ENCODE data around the gene GAS2L3.

The GAS2L3 gene

GRCh38 chr12:100579844-100580243 is 6.4 kb downstream of the GAS2L3 start:
- ATAC-seq (ENCODE audit: insufficient read depth, low read depth): no peak
- Histone ChIP-seq H4K20me1 (ENCODE audit: insufficient read depth, low read length) (no peaks in the 10 kb centered on the region), H3K4me1 (ENCODE audit: insufficient read depth, low read length) (no peaks in the 10 kb centered on the region), H3K36me3 (ENCODE audit: insufficient read depth, low read length) (no peaks in the 10 kb centered on the region), H3K4me3 (ENCODE audit: low read depth in 1 of 2, low read length in 2 of 2) (no peak overlapping the region), H3K4me2 (ENCODE audit: insufficient read depth, low read length) (no peak overlapping the region), H3K9ac (ENCODE audit: low read depth, low read length) (no peak overlapping the region), H2AFZ (ENCODE audit: low read depth, low read length) (no peak overlapping the region), H3K27ac (ENCODE audit: low read length) (no peak overlapping the region), H3K9me3 (ENCODE audit: insufficient read depth, low read length, severe bottlenecking) (no peaks in the 10 kb centered on the region), H3K27me3 (ENCODE audit: insufficient read depth, low read length, poor library complexity) (no peaks in the 10 kb centered on the region), H3K79me2 (ENCODE audit: insufficient read depth, low read length) (no peaks in the 10 kb centered on the region)
- TF ChIP-seq, protein P1, sequence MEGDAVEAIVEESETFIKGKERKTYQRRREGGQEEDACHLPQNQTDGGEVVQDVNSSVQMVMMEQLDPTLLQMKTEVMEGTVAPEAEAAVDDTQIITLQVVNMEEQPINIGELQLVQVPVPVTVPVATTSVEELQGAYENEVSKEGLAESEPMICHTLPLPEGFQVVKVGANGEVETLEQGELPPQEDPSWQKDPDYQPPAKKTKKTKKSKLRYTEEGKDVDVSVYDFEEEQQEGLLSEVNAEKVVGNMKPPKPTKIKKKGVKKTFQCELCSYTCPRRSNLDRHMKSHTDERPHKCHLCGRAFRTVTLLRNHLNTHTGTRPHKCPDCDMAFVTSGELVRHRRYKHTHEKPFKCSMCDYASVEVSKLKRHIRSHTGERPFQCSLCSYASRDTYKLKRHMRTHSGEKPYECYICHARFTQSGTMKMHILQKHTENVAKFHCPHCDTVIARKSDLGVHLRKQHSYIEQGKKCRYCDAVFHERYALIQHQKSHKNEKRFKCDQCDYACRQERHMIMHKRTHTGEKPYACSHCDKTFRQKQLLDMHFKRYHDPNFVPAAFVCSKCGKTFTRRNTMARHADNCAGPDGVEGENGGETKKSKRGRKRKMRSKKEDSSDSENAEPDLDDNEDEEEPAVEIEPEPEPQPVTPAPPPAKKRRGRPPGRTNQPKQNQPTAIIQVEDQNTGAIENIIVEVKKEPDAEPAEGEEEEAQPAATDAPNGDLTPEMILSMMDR (IDR thresholded peaks at IDR 0.05; ENCODE audit: borderline replicate concordance, extremely low read depth, low read length, poor library complexity, severe bottlenecking): no peak
- TF ChIP-seq EZH2 (IDR thresholded peaks at IDR 0.05; ENCODE audit: borderline replicate concordance, low read depth, low read length, severe bottlenecking): no peak
- DNase-seq: no peak

GRCh38 chr12:100584256-100584655 is 10.8 kb downstream of the GAS2L3 start:
- TF ChIP-seq EZH2 (IDR thresholded peaks at IDR 0.05; ENCODE audit: borderline replicate concordance, low read depth, low read length, severe bottlenecking): no peak
- TF ChIP-seq, protein P1 (IDR thresholded peaks at IDR 0.05; ENCODE audit: borderline replicate concordance, extremely low read depth, low read length, poor library complexity, severe bottlenecking): no peak
- Histone ChIP-seq H3K9ac (ENCODE audit: low read depth, low read length) (no peak overlapping the region), H4K20me1 (ENCODE audit: insufficient read depth, low read length) (no peaks in the 10 kb centered on the region), H3K4me1 (ENCODE audit: insufficient read depth, low read length) (no peaks in the 10 kb centered on the region), H3K27me3 (ENCODE audit: insufficient read depth, low read length, poor library complexity) (no peaks in the 10 kb centered on the region), H2AFZ (ENCODE audit: low read depth, low read length) (no peak overlapping the region), H3K27ac (ENCODE audit: low read length) (no peak overlapping the region), H3K79me2 (ENCODE audit: insufficient read depth, low read length) (no peaks in the 10 kb centered on the region), H3K4me3 (ENCODE audit: low read depth in 1 of 2, low read length in 2 of 2) (no peak overlapping the region), H3K36me3 (ENCODE audit: insufficient read depth, low read length) (no peaks in the 10 kb centered on the region), H3K4me2 (ENCODE audit: insufficient read depth, low read length) (no peak overlapping the region), H3K9me3 (ENCODE audit: insufficient read depth, low read length, severe bottlenecking) (no peaks in the 10 kb centered on the region)
- DNase-seq (no peak), ATAC-seq (ENCODE audit: insufficient read depth, low read depth) (no peak)

DNA sequence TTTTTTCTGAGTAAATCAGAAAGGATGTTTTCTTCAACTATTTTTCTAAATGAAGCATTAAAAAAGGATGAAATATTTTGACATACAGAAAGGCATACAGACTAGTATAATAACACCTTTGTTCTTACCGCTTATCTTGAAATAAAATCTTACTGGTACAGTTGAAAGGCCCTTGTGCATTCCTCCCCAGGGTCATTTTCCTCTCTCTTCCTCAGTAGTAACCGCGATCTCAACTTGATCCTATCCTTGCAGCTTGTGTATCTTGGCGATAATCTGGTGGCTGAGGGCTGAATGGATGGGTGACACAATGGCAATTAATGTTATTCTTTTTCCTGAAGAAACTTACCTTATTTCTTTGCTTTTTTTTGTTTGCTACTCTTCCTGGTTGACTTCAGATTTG is 18.5 kb downstream of the GAS2L3 start:
- ATAC-seq (ENCODE audit: insufficient read depth, low read depth): no peak
- DNase-seq: no peak
- Histone ChIP-seq H3K79me2 (ENCODE audit: insufficient read depth, low read length) (no peaks in the 10 kb centered on the region), H3K4me1 (ENCODE audit: insufficient read depth, low read length) (no peaks in the 10 kb centered on the region), H3K27ac (ENCODE audit: low read length) (no peak overlapping the region), H4K20me1 (ENCODE audit: insufficient read depth, low read length) (no peaks in the 10 kb centered on the region), H3K4me2 (ENCODE audit: insufficient read depth, low read length) (no peak overlapping the region), H3K27me3 (ENCODE audit: insufficient read depth, low read length, poor library complexity) (no peaks in the 10 kb centered on the region), H3K36me3 (ENCODE audit: insufficient read depth, low read length) (no peaks in the 10 kb centered on the region), H3K9me3 (ENCODE audit: insufficient read depth, low read length, severe bottlenecking) (no peaks in the 10 kb centered on the region), H3K9ac (ENCODE audit: low read depth, low read length) (no peak overlapping the region), H2AFZ (ENCODE audit: low read depth, low read length) (no peak overlapping the region), H3K4me3 (ENCODE audit: low read depth in 1 of 2, low read length in 2 of 2) (no peak overlapping the region)
- TF ChIP-seq, protein P1 (IDR thresholded peaks at IDR 0.05; ENCODE audit: borderline replicate concordance, extremely low read depth, low read length, poor library complexity, severe bottlenecking): no peak

- no peak for TF ChIP-seq EZH2 (IDR thresholded peaks at IDR 0.05; ENCODE audit: borderline replicate concordance, low read depth, low read length, severe bottlenecking)
- TF ChIP-seq, protein P1 (IDR thresholded peaks at IDR 0.05; ENCODE audit: borderline replicate concordance, extremely low read depth, low read length, poor library complexity, severe bottlenecking): no peak
- DNase-seq (no peak), ATAC-seq (ENCODE audit: insufficient read depth, low read depth) (no peak)
- H3K27me3 ChIP-seq (ENCODE audit: insufficient read depth, low read length, poor library complexity): no peaks in the 10 kb centered on the region
- H3K4me3 ChIP-seq (ENCODE audit: low read depth in 1 of 2, low read length in 2 of 2): no peak overlapping the region
- no peak overlapping the region for H3K4me2 ChIP-seq (ENCODE audit: insufficient read depth, low read length)
- no peaks in the 10 kb centered on the region for H4K20me1 ChIP-seq (ENCODE audit: insufficient read depth, low read length)
- no peak overlapping the region for H3K27ac ChIP-seq (ENCODE audit: low read length)
- no peak overlapping the region for H3K9ac ChIP-seq (ENCODE audit: low read depth, low read length)
- no peaks in the 10 kb centered on the region for H3K4me1 ChIP-seq (ENCODE audit: insufficient read depth, low read length)
- no peaks in the 10 kb centered on the region for H3K79me2 ChIP-seq (ENCODE audit: insufficient read depth, low read length)
- no peaks in the 10 kb centered on the region for H3K9me3 ChIP-seq (ENCODE audit: insufficient read depth, low read length, severe bottlenecking)
- H3K36me3 ChIP-seq (ENCODE audit: insufficient read depth, low read length): no peaks in the 10 kb centered on the region
- no peak overlapping the region for H2AFZ ChIP-seq (ENCODE audit: low read depth, low read length)
These were observed 20.0 kb downstream of the GAS2L3 start for GRCh38 chr12:100593490-100593889.

All from DND-41 (cell line).